Natural killer cell treated with Interleukin-12 subunit alpha and Interleukin-12 subunit beta and Interleukin-15 and Interleukin-18, amount 100 ng/mL, for 72 hours (primary cell): Measurements from ENCODE around the gene GNAS-AS1. TPM values are rescaled to one million over a fixed set of nuclear protein-coding genes. Genes with fewer than 3 reads are reported as not detected.
"Not testable (repeated sequence)": the region's sequence is repeated elsewhere in the genome, so short reads cannot be mapped to it uniquely, and the experiment has no call there.

Experiments
- ATAC-seq, 2 donors: fragments of 150-1000 bp; cut with Tn5 transposase in 1 of 2; sonication (Bioruptor Pico), chemical (Tn5 transposase) in 1 of 2; 2 replicates each; pipeline ENCODE4 v1.10.0; 2021
- DNase-seq: peaks from one replicate; pipeline ENCODE4 v3.0.0; 2022; ENCODE audit warnings: low spot score
- H3K27ac Mint-ChIP-seq, 2 donors: 1 replicate in 1 of 2; 2 replicates in 1 of 2; pipeline ENCODE4 v1.8.0; 2022; ENCODE audit warnings: mixed read lengths in 2 of 2, mild to moderate bottlenecking in 1 of 2, moderate library complexity in 1 of 2
- H3K27me3 Mint-ChIP-seq, 2 donors: 1 replicate in 1 of 2; 2 replicates in 1 of 2; pipeline ENCODE4 v1.8.0; 2022; ENCODE audit warnings: mixed read lengths in 2 of 2
- H3K36me3 Mint-ChIP-seq: one replicate; pipeline ENCODE4 v1.8.0; 2022; ENCODE audit warnings: mixed read lengths
- H3K4me1 Mint-ChIP-seq, 2 donors: 1 replicate in 1 of 2; 2 replicates in 1 of 2; pipeline ENCODE4 v1.8.0; 2022; ENCODE audit warnings: low read depth in 2 of 2, mixed read lengths in 2 of 2, mild to moderate bottlenecking in 1 of 2
- H3K4me3 Mint-ChIP-seq: one replicate; pipeline ENCODE4 v1.8.0; 2022; ENCODE audit warnings: mixed read lengths
- H3K9me3 Mint-ChIP-seq: 2 replicates; pipeline ENCODE4 v1.8.0; 2022; ENCODE audit warnings: mixed read lengths
- total RNA-seq, 2 donors: library from RNA; stranded (reverse); gene quantifications; one replicate each; pipeline ENCODE4 v1.2.3, GENCODE V29; 2022

GNAS-AS1 gene
- total RNA-seq, 2 donors from 2014 or later: 0.29 to 4.7 TPM

GRCh38 chr20:58826271-58826670 is 24.4 kb downstream of the GNAS-AS1 start:
- no peak for ATAC-seq
- Mint-ChIP-seq H3K36me3 (no peaks in the 10 kb centered on the region), H3K4me3 (no peak overlapping the region), H3K4me1 (peaks cover 0 to 6% of the 10 kb centered on the region in 2 donors), H3K27me3 (peaks cover 9% of the 10 kb centered on the region in 2 donors), H3K27ac (no peak overlapping the region), H3K9me3 (peaks cover 6% of the 10 kb centered on the region)
- no peak for DNase-seq

- Mint-ChIP-seq H3K36me3 (no peaks in the 10 kb centered on the region), H3K27me3 (peaks cover 9 to 10% of the 10 kb centered on the region in 2 donors)
Observed at GRCh38 chr20:58825450-58825849, 25.3 kb downstream of the GNAS-AS1 start.

GRCh38 chr20:58824843-58825242 is 25.9 kb downstream of the GNAS-AS1 start:
- Mint-ChIP-seq H3K4me3 (no peak overlapping the region), H3K27ac (no peak overlapping the region), H3K36me3 (no peaks in the 10 kb centered on the region), H3K9me3 (peaks cover 3% of the 10 kb centered on the region), H3K27me3 (peaks cover 9 to 10% of the 10 kb centered on the region in 2 donors), H3K4me1 (peaks cover 0 to 3% of the 10 kb centered on the region in 2 donors)
- DNase-seq (no peak), ATAC-seq (no peak)

More at GRCh38 chr20:58825450-58825849, 25.3 kb downstream of the GNAS-AS1 start:
- no peak overlapping the region for H3K27ac Mint-ChIP-seq
- DNase-seq (no peak), ATAC-seq (no peak)
- no peak overlapping the region for H3K4me3 Mint-ChIP-seq
- H3K9me3 Mint-ChIP-seq: peaks cover 4% of the 10 kb centered on the region
- peaks cover 0 to 4% of the 10 kb centered on the region in 2 donors for H3K4me1 Mint-ChIP-seq

- no peak for DNase-seq
- Mint-ChIP-seq H3K4me1 (peaks cover 11 to 15% of the 10 kb centered on the region in 2 donors), H3K36me3 (no peaks in the 10 kb centered on the region), H3K27me3 (peaks cover 0 to 15% of the 10 kb centered on the region in 2 donors), H3K9me3 (no peaks in the 10 kb centered on the region), H3K27ac (no peak overlapping the region), H3K4me3 (no peak overlapping the region)
- no peak for ATAC-seq
Observed at GRCh38 chr20:58822748-58823730, 27.7 kb downstream of the GNAS-AS1 start.

GRCh38 chr20:58822149-58822548 is 28.6 kb downstream of the GNAS-AS1 start:
- H3K9me3 Mint-ChIP-seq: no peaks in the 10 kb centered on the region
- DNase-seq (no peak), ATAC-seq (no peak)
- H3K27me3 Mint-ChIP-seq: peaks cover 0 to 15% of the 10 kb centered on the region in 2 donors
- H3K36me3 Mint-ChIP-seq: no peaks in the 10 kb centered on the region
- no peak overlapping the region for H3K27ac Mint-ChIP-seq
- peaks cover 11 to 15% of the 10 kb centered on the region in 2 donors for H3K4me1 Mint-ChIP-seq
- H3K4me3 Mint-ChIP-seq: no peak overlapping the region

GRCh38 chr20:58820515-58820914 is 30.2 kb downstream of the GNAS-AS1 start:
- H3K9me3 Mint-ChIP-seq, ATAC-seq, H3K27ac Mint-ChIP-seq, H3K4me3 Mint-ChIP-seq, DNase-seq, H3K36me3 Mint-ChIP-seq: not testable (repeated sequence)
- H3K4me1 Mint-ChIP-seq: peaks cover 11 to 15% of the 10 kb centered on the region in 2 donors
- peaks cover 0 to 20% of the 10 kb centered on the region in 2 donors for H3K27me3 Mint-ChIP-seq

GRCh38 chr20:58819921-58820320 is 30.8 kb downstream of the GNAS-AS1 start:
- ATAC-seq (no peak), DNase-seq (no peak)
- Mint-ChIP-seq H3K9me3 (no peaks in the 10 kb centered on the region), H3K27ac (no peak overlapping the region), H3K4me1 (peaks cover 11 to 15% of the 10 kb centered on the region in 2 donors), H3K36me3 (no peaks in the 10 kb centered on the region), H3K27me3 (peaks cover 0 to 22% of the 10 kb centered on the region in 2 donors), H3K4me3 (no peak overlapping the region)

- Mint-ChIP-seq H3K27me3 (peaks cover under 1 to 20% of the 10 kb centered on the region in 2 donors), H3K36me3 (no peaks in the 10 kb centered on the region), H3K27ac (no peak overlapping the region), H3K9me3 (no peaks in the 10 kb centered on the region), H3K4me3 (no peak overlapping the region), H3K4me1 (peaks cover 11 to 15% of the 10 kb centered on the region in 2 donors)
- ATAC-seq (peak; percentile 88), DNase-seq (no peak)
Observed at GRCh38 chr20:58818586-58819285, 32.0 kb downstream of the GNAS-AS1 start.

- Mint-ChIP-seq H3K36me3 (no peaks in the 10 kb centered on the region), H3K4me3 (no peak overlapping the region), H3K4me1 (peaks cover 11 to 15% of the 10 kb centered on the region in 2 donors), H3K27ac (no peak overlapping the region), H3K9me3 (no peaks in the 10 kb centered on the region), H3K27me3 (peaks cover 9 to 26% of the 10 kb centered on the region in 2 donors)
- DNase-seq: no peak
- no peak for ATAC-seq
Observed at GRCh38 chr20:58817748-58818147, 33.0 kb downstream of the GNAS-AS1 start.

GRCh38 chr20:58816957-58817651 is 33.6 kb downstream of the GNAS-AS1 start:
- Mint-ChIP-seq H3K27ac (no peak overlapping the region), H3K4me1 (peaks cover 11 to 15% of the 10 kb centered on the region in 2 donors), H3K9me3 (no peaks in the 10 kb centered on the region), H3K27me3 (peaks cover 10 to 26% of the 10 kb centered on the region in 2 donors), H3K4me3 (no peak overlapping the region), H3K36me3 (no peaks in the 10 kb centered on the region)
- no peak for ATAC-seq
- no peak for DNase-seq

- ATAC-seq: no peak
- Mint-ChIP-seq H3K36me3 (no peaks in the 10 kb centered on the region), H3K27me3 (peaks cover 15 to 30% of the 10 kb centered on the region in 2 donors), H3K9me3 (no peaks in the 10 kb centered on the region), H3K4me3 (no peak overlapping the region), H3K27ac (no peak overlapping the region), H3K4me1 (peaks cover 11 to 12% of the 10 kb centered on the region in 2 donors)
- DNase-seq: no peak
Observed at GRCh38 chr20:58816051-58816450, 34.7 kb downstream of the GNAS-AS1 start.

- Mint-ChIP-seq H3K36me3 (no peaks in the 10 kb centered on the region), H3K9me3 (no peaks in the 10 kb centered on the region), H3K4me3 (no peak overlapping the region), H3K4me1 (peaks cover 11 to 12% of the 10 kb centered on the region in 2 donors), H3K27ac (no peak overlapping the region), H3K27me3 (peaks cover 15 to 30% of the 10 kb centered on the region in 2 donors)
- ATAC-seq: no peak
- DNase-seq: no peak
Observed at GRCh38 chr20:58815448-58815847, 35.3 kb downstream of the GNAS-AS1 start.

- DNase-seq (no peak), ATAC-seq (no peak)
- Mint-ChIP-seq H3K27ac (no peak overlapping the region), H3K9me3 (no peaks in the 10 kb centered on the region), H3K36me3 (no peaks in the 10 kb centered on the region), H3K4me3 (no peak overlapping the region), H3K27me3 (peaks cover 20 to 25% of the 10 kb centered on the region in 2 donors), H3K4me1 (peaks cover 3 to 4% of the 10 kb centered on the region in 2 donors)
Observed at GRCh38 chr20:58813369-58813768, 37.3 kb downstream of the GNAS-AS1 start.
